Caco-2 (cell line): ENCODE data around the gene EIF3K. TPM values are rescaled to one million over a fixed set of nuclear protein-coding genes. Genes with fewer than 3 reads are reported as not detected.

Experiments used
- BruUV-seq: library from RNA; stranded (reverse); fragments of 400-500 nt; replicated peaks from 2 replicates; lab custom pipeline; 2021; lab: Mats Ljungman, UMichigan
- CTCF ChIA-PET: fragments of 300-600 bp; sonication (Branson Sonifier 250); formaldehyde crosslinking; loops from one replicate; lab custom pipeline; 2022; ENCODE audit warnings: antibody characterized with exemption; lab: Charles Lee
- POLR2A ChIA-PET: fragments of 300-600 bp; sonication (Branson Sonifier 250); formaldehyde crosslinking; loops from one replicate; lab custom pipeline; 2022; ENCODE audit warnings: antibody characterized with exemption; lab: Charles Lee
- DNase-seq, 2 experiments: peaks; one replicate each; pipeline versions ENCODE4 v3.0.0 to v3.0.0-alpha.2; 2020 to 2022
- H3K27me3 ChIP-seq: replicated peaks from 2 replicates; pipeline ENCODE4 v1.6.0; 2011; ENCODE audit warnings: low read length; ENCODE audit not compliant: control insufficient read depth, insufficient read depth
- H3K36me3 ChIP-seq: 2 replicates; pipeline ENCODE4 v1.5.1; 2011; ENCODE audit warnings: low read length; ENCODE audit not compliant: control insufficient read depth, insufficient read depth
- H3K4me1 ChIP-seq: fragments of 250-450 bp; sonication (Bioruptor Pico); 2 replicates; pipeline ENCODE4 v1.5.1; 2020; ENCODE audit warnings: mild to moderate bottlenecking
- H3K4me3 ChIP-seq: 2 replicates; pipeline ENCODE4 v1.5.1; 2011; ENCODE audit warnings: low read depth, mild to moderate bottlenecking, control low read depth, low read length
- H3K9me3 ChIP-seq: fragments of 250-450 bp; sonication (Bioruptor Pico); 2 replicates; pipeline ENCODE4 v1.5.1; 2020; ENCODE audit warnings: mild to moderate bottlenecking, moderate library complexity
- H3K27ac Mint-ChIP-seq: one replicate; pipeline ENCODE4 v1.8.0; 2022; ENCODE audit warnings: mixed read lengths; ENCODE audit not compliant: unreplicated experiment
- H3K27me3 Mint-ChIP-seq: one replicate; pipeline ENCODE4 v1.8.0; 2022; ENCODE audit warnings: mixed read lengths; ENCODE audit not compliant: insufficient read depth, unreplicated experiment
- H3K36me3 Mint-ChIP-seq: one replicate; pipeline ENCODE4 v1.8.0; 2022; ENCODE audit warnings: mild to moderate bottlenecking, mixed read lengths; ENCODE audit not compliant: insufficient read depth, unreplicated experiment
- H3K4me1 Mint-ChIP-seq: one replicate; pipeline ENCODE4 v1.8.0; 2022; ENCODE audit warnings: low read depth, mixed read lengths; ENCODE audit not compliant: unreplicated experiment
- H3K4me3 Mint-ChIP-seq: one replicate; pipeline ENCODE4 v1.8.0; 2022; ENCODE audit warnings: mild to moderate bottlenecking, moderate library complexity, mixed read lengths; ENCODE audit not compliant: unreplicated experiment
- H3K9me3 Mint-ChIP-seq: one replicate; pipeline ENCODE4 v1.8.0; 2022; ENCODE audit warnings: mixed read lengths; ENCODE audit not compliant: unreplicated experiment
- intact Hi-C: fragments of 100-400 bp; cut with micrococcal nuclease; formaldehyde crosslinking; loops from one replicate; pipeline ENCODE4 v1.10.0; 2022; ENCODE audit not compliant: unreplicated experiment
- total RNA-seq: library from RNA; stranded (reverse); gene quantifications from 2 replicates; pipeline ENCODE4 v1.2.3, GENCODE V29; 2022
- TF ChIP-seq, protein P1 (sequence below), 2 experiments: fragments of 200-600 bp in 1 of 2; IDR thresholded peaks; 1 replicate in 1 of 2; 2 replicates in 1 of 2; pipeline versions ENCODE4 v1.5.1 to v1.8.0; 2011 to 2022; ENCODE audit warnings: antibody characterized with exemption in 1 of 2, control low read depth in 1 of 2, inconsistent platforms in 1 of 2, low read depth in 1 of 2, low read length in 1 of 2, mild to moderate bottlenecking in 1 of 2, moderate library complexity in 1 of 2; ENCODE audit not compliant: insufficient read depth in 1 of 2, severe bottlenecking in 1 of 2, unreplicated experiment in 1 of 2

The EIF3K gene
- total RNA-seq, 1 experiment from 2014 or later = 354 TPM

DNA sequence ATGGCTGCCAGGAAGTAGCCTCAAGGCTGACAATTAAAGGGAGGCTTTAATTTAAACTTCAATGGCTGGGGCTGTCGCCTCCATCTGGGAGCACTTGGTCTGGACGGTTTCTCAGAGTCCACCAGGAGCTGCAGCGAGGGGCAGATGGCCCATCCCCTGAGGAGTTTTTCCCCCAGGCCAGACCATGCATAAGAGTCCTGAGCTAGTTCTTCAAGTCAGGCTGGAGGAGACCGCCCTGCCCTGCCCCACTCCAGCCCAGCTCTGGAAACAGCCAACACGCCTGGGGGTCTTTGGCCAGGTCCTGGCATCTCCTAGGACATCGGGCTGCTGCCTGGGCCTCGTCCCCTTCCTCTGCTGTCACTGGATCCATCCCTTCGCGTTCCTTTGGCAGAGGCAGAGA, 23.2 kb downstream of the EIF3K start:
- peaks cover 21% of the 10 kb centered on the region for H3K36me3 Mint-ChIP-seq
- H3K27ac Mint-ChIP-seq = peak overlapping the region; percentile 14
- H3K27me3 Mint-ChIP-seq = no peaks in the 10 kb centered on the region
- Histone ChIP-seq H3K27me3 (no peaks in the 10 kb centered on the region), H3K9me3 (no peaks in the 10 kb centered on the region), H3K36me3 (no peaks in the 10 kb centered on the region), H3K4me1 (peaks cover 22% of the 10 kb centered on the region), H3K4me3 (no peak overlapping the region)
- no peak overlapping the region for H3K4me3 Mint-ChIP-seq
- intact Hi-C loops = no loop called here
- POLR2A ChIA-PET = no interaction called here
- no peak for DNase-seq
- BruUV-seq = no TSS peak
- CTCF ChIA-PET = interaction anchor here (0.6 to 0.9 kb wide), 3 partner anchors 46 to 240 kb away, joined by 3 to 4 read pairs (median 4); no protein-coding TSS in a partner anchor
- H3K4me1 Mint-ChIP-seq = peaks cover 1% of the 10 kb centered on the region
- TF ChIP-seq, protein P1, sequence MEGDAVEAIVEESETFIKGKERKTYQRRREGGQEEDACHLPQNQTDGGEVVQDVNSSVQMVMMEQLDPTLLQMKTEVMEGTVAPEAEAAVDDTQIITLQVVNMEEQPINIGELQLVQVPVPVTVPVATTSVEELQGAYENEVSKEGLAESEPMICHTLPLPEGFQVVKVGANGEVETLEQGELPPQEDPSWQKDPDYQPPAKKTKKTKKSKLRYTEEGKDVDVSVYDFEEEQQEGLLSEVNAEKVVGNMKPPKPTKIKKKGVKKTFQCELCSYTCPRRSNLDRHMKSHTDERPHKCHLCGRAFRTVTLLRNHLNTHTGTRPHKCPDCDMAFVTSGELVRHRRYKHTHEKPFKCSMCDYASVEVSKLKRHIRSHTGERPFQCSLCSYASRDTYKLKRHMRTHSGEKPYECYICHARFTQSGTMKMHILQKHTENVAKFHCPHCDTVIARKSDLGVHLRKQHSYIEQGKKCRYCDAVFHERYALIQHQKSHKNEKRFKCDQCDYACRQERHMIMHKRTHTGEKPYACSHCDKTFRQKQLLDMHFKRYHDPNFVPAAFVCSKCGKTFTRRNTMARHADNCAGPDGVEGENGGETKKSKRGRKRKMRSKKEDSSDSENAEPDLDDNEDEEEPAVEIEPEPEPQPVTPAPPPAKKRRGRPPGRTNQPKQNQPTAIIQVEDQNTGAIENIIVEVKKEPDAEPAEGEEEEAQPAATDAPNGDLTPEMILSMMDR (IDR thresholded peaks at IDR 0.05; ENCODE audit: insufficient read depth in 1 of 2, low read depth in 1 of 2, low read length in 1 of 2, severe bottlenecking in 1 of 2, unreplicated experiment in 1 of 2) = no peak
- no peaks in the 10 kb centered on the region for H3K9me3 Mint-ChIP-seq

DNA sequence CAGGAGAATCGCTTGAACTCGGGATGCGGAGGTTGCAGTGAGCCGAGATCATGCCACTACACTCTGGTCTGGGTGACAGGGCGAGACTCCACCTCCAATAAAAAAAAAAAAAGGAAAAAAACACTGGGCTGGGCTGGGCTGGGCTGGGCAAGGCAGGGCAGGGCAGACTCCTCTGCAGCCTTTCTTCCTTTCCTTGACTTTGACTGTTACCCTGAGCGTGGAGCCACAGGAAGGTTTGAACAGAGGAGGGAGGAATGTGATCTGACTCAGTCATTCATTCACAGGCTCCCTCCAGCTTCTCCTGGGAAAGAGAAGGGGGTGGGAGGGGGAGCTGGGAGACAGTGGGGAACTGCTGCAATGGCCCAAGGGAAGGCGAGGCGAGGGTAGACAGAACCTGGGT, 25.7 kb downstream of the EIF3K start:
- peaks cover 9% of the 10 kb centered on the region for H3K4me1 ChIP-seq
- H3K4me1 Mint-ChIP-seq = peaks cover 13% of the 10 kb centered on the region
- H3K27me3 Mint-ChIP-seq = no peaks in the 10 kb centered on the region
- H3K36me3 Mint-ChIP-seq = peaks cover 28% of the 10 kb centered on the region
- DNase-seq = no peak
- no peaks in the 10 kb centered on the region for H3K9me3 ChIP-seq
- no peaks in the 10 kb centered on the region for H3K36me3 ChIP-seq
- BruUV-seq = no TSS peak
- CTCF ChIA-PET = interaction anchor here (0.6 to 0.8 kb wide), 2 partner anchors 8 to 10 kb away, joined by 3 to 4 read pairs; no protein-coding TSS in a partner anchor
- H3K4me3 Mint-ChIP-seq = no peak overlapping the region
- H3K27ac Mint-ChIP-seq = peak overlapping the region; percentile 21
- H3K9me3 Mint-ChIP-seq = no peaks in the 10 kb centered on the region
- POLR2A ChIA-PET = interaction anchor here (0.6 to 1.0 kb wide), 3 partner anchors 9 to 15 kb away, joined by 3 to 7 read pairs (median 3); no protein-coding TSS in a partner anchor
- no peaks in the 10 kb centered on the region for H3K27me3 ChIP-seq
- TF ChIP-seq, protein P1 (IDR thresholded peaks at IDR 0.05; ENCODE audit: insufficient read depth in 1 of 2, low read depth in 1 of 2, low read length in 1 of 2, severe bottlenecking in 1 of 2, unreplicated experiment in 1 of 2) = no peak
- no peak overlapping the region for H3K4me3 ChIP-seq
- intact Hi-C loops = no loop called here

DNA sequence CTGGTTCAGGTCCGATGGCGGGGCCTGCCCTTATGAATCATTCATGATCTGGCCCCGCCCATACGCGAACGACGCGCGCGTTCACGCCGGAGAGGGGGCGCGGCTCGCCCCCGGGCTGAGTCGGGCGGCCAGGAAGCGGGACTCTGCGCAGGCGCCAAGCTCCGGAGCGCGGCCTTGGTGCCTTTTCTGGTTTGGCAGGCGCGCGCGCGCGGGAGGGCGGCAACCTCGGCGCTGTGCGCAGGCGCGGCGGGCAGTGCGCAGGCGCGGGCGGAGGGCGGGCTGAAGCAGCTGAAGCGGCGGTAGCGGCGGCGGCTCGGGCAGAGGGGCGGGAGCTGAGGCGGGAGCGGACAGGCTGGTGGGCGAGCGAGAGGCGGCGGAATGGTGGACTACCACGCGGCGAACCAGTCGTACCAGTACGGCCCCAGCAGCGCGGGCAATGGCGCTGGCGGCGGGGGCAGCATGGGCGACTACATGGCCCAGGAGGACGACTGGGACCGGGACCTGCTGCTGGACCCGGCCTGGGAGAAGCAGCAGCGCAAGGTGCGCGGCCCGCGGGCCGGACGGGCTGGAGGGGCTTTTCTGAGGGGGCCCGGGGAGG, 28.5 kb downstream of the EIF3K start, which contains the start of gene ACTN4:
Gene ACTN4 (plus strand): TSS at position 282 of the 598 bp plus-strand sequence. CDS start 97 bp downstream, at position 379.
- Mint-ChIP-seq H3K27ac (peak within 1 kb of the TSS; percentile 88), H3K9me3 (no peaks in the 10 kb centered on the region), H3K27me3 (no peaks in the 10 kb centered on the region), H3K36me3 (peaks cover 24% of the 10 kb centered on the region), H3K4me3 (peak within 1 kb of the TSS; percentile 90), H3K4me1 (peaks cover 16% of the 10 kb centered on the region)
- BruUV-seq = no TSS peak
- intact Hi-C loops = loop anchor here (1.0 to 2.0 kb wide), 2 partner anchors 15 to 36 kb away; no protein-coding TSS in a partner anchor
- Histone ChIP-seq H3K27me3 (no peaks in the 10 kb centered on the region), H3K4me1 (peaks cover 30% of the 10 kb centered on the region), H3K4me3 (peak within 1 kb of the TSS; percentile 100), H3K9me3 (no peaks in the 10 kb centered on the region), H3K36me3 (0 out of 2 replicates have a peak, but pooled peaks cover 1% of the 10 kb centered on the region)
- CTCF ChIA-PET = interaction anchor here (0.6 to 1.3 kb wide), 11 partner anchors 11 to 245 kb away, joined by 3 to 15 read pairs (median 5); partner anchors contain the start of genes EIF3K and FAM98C
- POLR2A ChIA-PET = interaction anchor here (0.5 to 3.0 kb wide), 18 partner anchors 9 to 370 kb away, joined by 3 to 35 read pairs (median 5); partner anchors contain the start of genes EIF3K, FAM98C, MRPS12 and NFKBIB
- TF ChIP-seq, protein P1 (IDR thresholded peaks at IDR 0.05; ENCODE audit: insufficient read depth in 1 of 2, low read depth in 1 of 2, low read length in 1 of 2, severe bottlenecking in 1 of 2, unreplicated experiment in 1 of 2) = no peak
- peak; percentile 98 to 100 for DNase-seq
